ENCODE measurements around the gene SNAPC1.

SNAPC1 gene

GRCh38 chr14:61764342-61765122 is 2.3 kb downstream of the SNAPC1 start:
- peaks cover 12% of the 10 kb centered on the region for H3K4me1 ChIP-seq
- H3K36me3 ChIP-seq = peaks cover 12% of the 10 kb centered on the region
- no peaks in the 10 kb centered on the region for H3K27me3 ChIP-seq
- H3K9me3 ChIP-seq = no peaks in the 10 kb centered on the region
- H3K4me3 ChIP-seq (ENCODE audit: low read depth, low read length) = peak overlapping the region; percentile 89
- DNase-seq = no peak
- TF ChIP-seq, protein P1, sequence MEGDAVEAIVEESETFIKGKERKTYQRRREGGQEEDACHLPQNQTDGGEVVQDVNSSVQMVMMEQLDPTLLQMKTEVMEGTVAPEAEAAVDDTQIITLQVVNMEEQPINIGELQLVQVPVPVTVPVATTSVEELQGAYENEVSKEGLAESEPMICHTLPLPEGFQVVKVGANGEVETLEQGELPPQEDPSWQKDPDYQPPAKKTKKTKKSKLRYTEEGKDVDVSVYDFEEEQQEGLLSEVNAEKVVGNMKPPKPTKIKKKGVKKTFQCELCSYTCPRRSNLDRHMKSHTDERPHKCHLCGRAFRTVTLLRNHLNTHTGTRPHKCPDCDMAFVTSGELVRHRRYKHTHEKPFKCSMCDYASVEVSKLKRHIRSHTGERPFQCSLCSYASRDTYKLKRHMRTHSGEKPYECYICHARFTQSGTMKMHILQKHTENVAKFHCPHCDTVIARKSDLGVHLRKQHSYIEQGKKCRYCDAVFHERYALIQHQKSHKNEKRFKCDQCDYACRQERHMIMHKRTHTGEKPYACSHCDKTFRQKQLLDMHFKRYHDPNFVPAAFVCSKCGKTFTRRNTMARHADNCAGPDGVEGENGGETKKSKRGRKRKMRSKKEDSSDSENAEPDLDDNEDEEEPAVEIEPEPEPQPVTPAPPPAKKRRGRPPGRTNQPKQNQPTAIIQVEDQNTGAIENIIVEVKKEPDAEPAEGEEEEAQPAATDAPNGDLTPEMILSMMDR (IDR thresholded peaks at IDR 0.05; ENCODE audit: low read depth, low read length) = no peak

GRCh38 chr14:61765225-61765943 is 3.2 kb downstream of the SNAPC1 start:
- H3K4me3 ChIP-seq (ENCODE audit: low read depth, low read length) = peak overlapping the region; percentile 89
- TF ChIP-seq, protein P1 (IDR thresholded peaks at IDR 0.05; ENCODE audit: low read depth, low read length) = no peak
- H3K9me3 ChIP-seq = no peaks in the 10 kb centered on the region
- DNase-seq = no peak
- no peaks in the 10 kb centered on the region for H3K27me3 ChIP-seq
- H3K36me3 ChIP-seq = peaks cover 20% of the 10 kb centered on the region
- H3K4me1 ChIP-seq = peaks cover 12% of the 10 kb centered on the region

DNA sequence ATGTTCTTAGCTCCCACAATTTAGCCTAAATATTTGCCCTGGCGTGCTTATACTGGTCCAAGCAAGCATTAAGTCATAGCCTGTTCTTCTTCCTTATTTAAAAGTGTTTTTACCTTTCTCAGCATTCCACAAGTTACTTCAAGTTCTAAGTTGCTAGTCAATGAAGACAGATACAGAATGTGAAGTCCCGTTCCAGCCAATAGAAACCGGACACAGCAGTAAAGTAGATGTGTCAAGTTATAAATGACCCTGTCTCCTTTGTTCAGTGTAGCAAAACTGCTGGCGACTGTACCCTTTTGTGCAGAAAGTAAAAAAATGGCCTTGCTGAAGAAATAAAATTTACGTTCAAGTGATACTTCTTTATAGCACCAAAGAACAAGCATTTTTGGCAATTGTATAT is 3.9 kb downstream of the SNAPC1 start:
- Histone ChIP-seq H3K4me3 (ENCODE audit: low read depth, low read length) (peak overlapping the region; percentile 89; the same call in 1 of the 2 replicates), H3K27me3 (no peaks in the 10 kb centered on the region), H3K36me3 (peaks cover 25% of the 10 kb centered on the region), H3K9me3 (no peaks in the 10 kb centered on the region), H3K4me1 (peaks cover 12% of the 10 kb centered on the region)
- TF ChIP-seq, protein P1 (IDR thresholded peaks at IDR 0.05; ENCODE audit: low read depth, low read length) = no peak
- DNase-seq = no peak

DNA sequence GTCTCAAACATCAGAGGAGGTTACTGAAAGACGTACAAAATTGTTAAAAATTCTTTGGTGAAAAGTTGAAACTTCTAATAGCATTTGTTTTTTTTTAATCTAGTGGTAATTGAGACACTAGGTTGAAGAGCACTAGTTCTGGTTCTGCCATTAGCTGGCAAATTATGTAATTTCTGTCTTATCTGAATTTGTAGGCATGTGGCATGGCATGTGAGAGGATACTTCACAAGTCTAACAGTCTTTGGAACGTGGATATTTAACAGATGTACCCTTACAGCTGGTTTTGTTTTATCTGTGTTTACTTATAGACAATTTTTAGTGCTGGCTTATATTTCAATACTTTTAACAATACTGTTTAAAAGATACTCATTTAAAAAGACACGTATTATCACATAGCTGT is 6.0 kb downstream of the SNAPC1 start:
- Histone ChIP-seq H3K27me3 (no peaks in the 10 kb centered on the region), H3K9me3 (no peaks in the 10 kb centered on the region), H3K4me3 (ENCODE audit: low read depth, low read length) (no peak overlapping the region), H3K36me3 (peaks cover 25% of the 10 kb centered on the region), H3K4me1 (peaks cover 12% of the 10 kb centered on the region)
- no peak for DNase-seq
- TF ChIP-seq, protein P1 (IDR thresholded peaks at IDR 0.05; ENCODE audit: low read depth, low read length) = no peak

- TF ChIP-seq, protein P1 (IDR thresholded peaks at IDR 0.05; ENCODE audit: low read depth, low read length) = no peak
- no peak for DNase-seq
- no peaks in the 10 kb centered on the region for H3K27me3 ChIP-seq
- H3K4me3 ChIP-seq (ENCODE audit: low read depth, low read length) = no peak overlapping the region
- H3K4me1 ChIP-seq = peaks cover 7% of the 10 kb centered on the region
- H3K36me3 ChIP-seq = peaks cover 28% of the 10 kb centered on the region
- H3K9me3 ChIP-seq = no peaks in the 10 kb centered on the region
Observed at GRCh38 chr14:61769893-61770292, 7.7 kb downstream of the SNAPC1 start.

DNA sequence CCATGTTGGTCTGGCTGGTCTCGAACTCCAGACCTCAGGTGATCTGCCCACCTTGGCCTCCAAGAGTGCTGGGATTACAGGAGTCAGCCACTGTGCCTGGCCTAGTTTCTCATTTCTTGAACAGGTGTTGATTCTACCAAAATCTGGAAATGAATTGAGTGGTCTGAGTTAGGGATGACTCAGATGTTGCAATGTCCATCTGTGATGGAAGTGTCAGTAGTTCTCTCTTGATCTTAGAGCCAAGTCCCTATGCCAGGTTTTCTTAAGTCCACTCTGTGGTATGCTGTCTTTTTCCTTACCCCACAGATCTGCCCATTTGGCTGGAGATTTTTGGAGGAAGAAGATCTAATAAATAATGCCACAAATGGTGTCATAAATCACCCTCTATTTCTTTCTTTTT is 12.6 kb downstream of the SNAPC1 start:
- TF ChIP-seq, protein P1 (IDR thresholded peaks at IDR 0.05; ENCODE audit: low read depth, low read length) = no peak
- Histone ChIP-seq H3K4me3 (ENCODE audit: low read depth, low read length) (no peak overlapping the region), H3K9me3 (no peaks in the 10 kb centered on the region), H3K4me1 (no peaks in the 10 kb centered on the region), H3K27me3 (no peaks in the 10 kb centered on the region), H3K36me3 (peaks cover 48% of the 10 kb centered on the region)
- no peak for DNase-seq

Measured in BE2C (cell line).